KOPT-K1 (cell line): Measurements from ENCODE around the gene QRICH2.
"Not testable (repeated sequence)": the region's sequence is repeated elsewhere in the genome, so short reads cannot be mapped to it uniquely, and the experiment has no call there.

Source experiments
- H3K27ac ChIP-seq: fragments of 200-600 bp; sonication (generic); 2 replicates; pipeline ENCODE4 v1.5.1; 2016; ENCODE audit warnings: antibody characterized with exemption, mild to moderate bottlenecking, low read depth, low read length; ENCODE audit not compliant: poor library complexity, severe bottlenecking
- H3K36me3 ChIP-seq: fragments of 200-600 bp; sonication (generic); 2 replicates; pipeline ENCODE4 v1.5.1; 2017; ENCODE audit warnings: antibody characterized with exemption, mild to moderate bottlenecking, low read length, moderate library complexity; ENCODE audit not compliant: insufficient read depth
- H3K9me3 ChIP-seq: fragments of 200-600 bp; sonication (generic); 2 replicates; pipeline ENCODE4 v1.5.1; 2017; ENCODE audit warnings: antibody characterized with exemption, low read length, mild to moderate bottlenecking; ENCODE audit not compliant: insufficient read depth, poor library complexity, severe bottlenecking

QRICH2 gene

DNA sequence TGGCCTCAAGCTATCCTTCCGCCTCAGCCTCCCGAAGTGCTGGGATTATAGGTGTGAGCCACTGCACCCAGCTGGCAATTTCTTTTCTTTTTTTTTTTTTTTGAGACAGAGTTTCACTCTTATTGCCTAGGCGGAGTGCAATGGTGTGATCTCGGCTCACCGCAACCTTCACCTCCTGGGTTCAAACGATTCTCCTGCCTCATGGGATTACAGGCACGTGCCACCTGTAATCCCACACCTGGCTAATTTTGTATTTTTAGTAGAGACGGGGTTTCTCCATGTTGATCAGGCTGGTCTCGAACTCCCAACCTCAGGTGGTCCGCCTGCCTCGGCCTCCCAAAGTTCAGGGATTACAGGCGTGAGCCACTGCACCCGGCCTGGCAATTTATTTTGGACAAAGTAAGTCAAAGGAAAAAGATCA is 40.5 kb downstream of the QRICH2 start:
- H3K36me3 ChIP-seq: peaks cover 58% of the 10 kb centered on the region
- not testable (repeated sequence) for H3K9me3 ChIP-seq
- peak overlapping the region; percentile 84 for H3K27ac ChIP-seq

GRCh38 chr17:76267051-76267576 is 41.0 kb downstream of the QRICH2 start:
- Histone ChIP-seq H3K36me3 (peaks cover 58% of the 10 kb centered on the region), H3K27ac (peak overlapping the region; percentile 84), H3K9me3 (no peaks in the 10 kb centered on the region)

DNA sequence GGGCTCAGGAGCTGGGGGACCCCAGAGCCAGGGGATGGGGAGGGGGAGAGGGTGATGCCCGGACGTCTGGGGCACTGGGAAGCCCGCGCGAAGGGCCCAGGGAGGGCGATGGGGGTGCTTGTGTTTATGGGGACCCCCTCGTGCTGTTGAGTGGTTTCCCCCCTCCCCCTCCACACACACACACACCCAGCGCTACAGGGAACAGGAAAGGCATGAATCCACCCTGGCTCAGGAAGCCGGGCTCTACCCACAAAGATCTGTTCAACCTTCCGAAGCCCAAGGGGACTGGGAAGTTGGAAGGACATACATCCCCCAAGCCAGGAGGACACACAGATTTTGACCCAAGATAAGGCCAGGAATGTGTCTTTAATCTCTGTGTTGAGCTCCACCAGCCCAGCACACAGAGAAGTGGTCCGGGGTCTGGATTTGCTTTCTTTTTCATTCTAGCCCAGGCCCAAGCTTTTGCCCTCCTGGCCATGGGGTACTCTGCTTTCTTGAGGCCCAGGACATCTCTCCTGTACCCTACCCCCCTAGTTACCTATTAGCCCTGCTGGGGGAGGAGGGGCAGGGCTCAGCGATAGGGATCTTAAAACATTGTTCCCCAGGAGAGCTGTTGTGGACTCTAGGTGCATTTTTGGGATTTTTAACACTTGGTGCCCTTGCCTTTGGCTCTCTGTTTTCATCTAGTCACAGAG is 41.7 kb downstream of the QRICH2 start:
- H3K36me3 ChIP-seq: peaks cover 51% of the 10 kb centered on the region
- H3K27ac ChIP-seq: peak overlapping the region; percentile 84
- H3K9me3 ChIP-seq: no peaks in the 10 kb centered on the region

DNA sequence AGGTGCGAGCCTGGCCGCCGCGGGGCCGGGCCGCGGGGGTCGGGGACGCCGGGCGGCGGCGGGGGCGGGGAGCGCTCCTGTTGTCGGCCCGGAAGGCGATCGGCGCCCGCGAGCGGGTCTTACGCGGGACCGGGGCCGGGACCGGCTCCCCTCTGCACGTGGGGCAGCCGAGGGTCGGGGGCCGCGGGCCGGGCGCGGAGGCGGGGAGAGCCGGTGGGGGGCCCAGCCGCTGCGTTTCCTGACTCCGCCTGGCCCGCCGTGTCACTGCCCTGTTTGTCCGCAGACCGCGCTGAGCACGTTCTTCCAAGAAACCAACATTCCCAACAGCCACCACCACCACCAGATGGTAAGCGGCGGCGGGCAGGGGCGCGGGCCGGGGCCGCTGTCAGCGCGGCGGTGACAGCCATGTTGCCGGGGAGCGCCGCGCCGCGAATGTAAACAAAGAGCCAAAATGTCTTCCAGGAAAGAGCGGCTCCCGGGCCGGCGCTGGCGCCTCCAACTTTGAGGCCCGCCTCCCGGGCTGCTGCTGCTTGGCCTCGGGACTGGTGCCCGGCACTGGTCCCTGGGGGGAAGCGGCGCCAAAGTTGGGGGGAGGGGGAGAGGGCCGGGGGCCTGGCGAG is 42.3 kb downstream of the QRICH2 start:
- Histone ChIP-seq H3K9me3 (no peaks in the 10 kb centered on the region), H3K27ac (peak overlapping the region; percentile 84), H3K36me3 (peaks cover 45% of the 10 kb centered on the region)

DNA sequence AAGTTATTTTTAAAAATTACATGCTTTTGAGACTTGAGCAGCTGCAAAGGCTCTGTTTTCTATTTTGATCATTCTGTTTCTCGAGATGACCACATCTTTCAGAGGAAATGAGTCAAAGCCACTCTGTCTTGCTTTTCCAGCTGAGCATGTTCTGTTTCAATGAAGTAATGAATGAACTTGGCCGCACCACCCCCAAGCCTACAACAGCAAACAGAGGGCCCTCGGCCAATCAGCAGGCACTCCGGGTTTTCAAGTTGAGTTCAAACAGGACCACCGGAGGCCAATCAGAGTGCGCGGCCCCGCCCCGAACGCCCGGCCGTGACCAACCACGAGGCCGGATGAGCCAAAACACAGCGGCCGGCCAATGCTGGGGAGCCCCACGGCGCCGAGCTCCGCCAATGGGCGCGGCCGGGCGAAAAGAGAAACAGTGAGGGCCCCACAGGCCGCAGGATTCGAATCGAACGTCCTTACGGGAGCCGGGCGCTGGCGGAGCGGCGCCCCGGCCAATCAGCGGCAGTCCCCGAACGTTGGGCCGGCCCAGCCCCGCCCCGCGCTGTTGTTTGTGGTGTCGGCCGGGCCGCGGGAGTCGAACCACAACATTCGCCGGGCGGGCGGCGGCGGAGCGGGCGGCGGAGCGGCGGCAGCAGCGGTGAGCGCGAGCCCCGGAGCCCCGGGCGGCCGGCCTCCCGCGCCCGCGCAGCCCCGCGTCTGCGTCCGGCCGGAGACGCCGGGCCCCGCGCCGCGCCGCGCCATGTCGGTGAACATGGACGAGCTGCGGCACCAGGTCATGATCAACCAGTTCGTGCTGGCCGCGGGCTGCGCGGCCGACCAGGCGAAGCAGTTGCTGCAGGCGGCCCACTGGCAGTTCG is 43.1 kb downstream of the QRICH2 start, which contains the start of gene UBALD2:
TSS of gene UBALD2 (plus strand) at position 594 of the 869 bp plus-strand sequence. CDS start at position 752, 158 bp downstream.
- peaks cover 38% of the 10 kb centered on the region for H3K36me3 ChIP-seq
- H3K9me3 ChIP-seq: no peaks in the 10 kb centered on the region
- H3K27ac ChIP-seq: peak within 1 kb of the TSS; percentile 84

DNA sequence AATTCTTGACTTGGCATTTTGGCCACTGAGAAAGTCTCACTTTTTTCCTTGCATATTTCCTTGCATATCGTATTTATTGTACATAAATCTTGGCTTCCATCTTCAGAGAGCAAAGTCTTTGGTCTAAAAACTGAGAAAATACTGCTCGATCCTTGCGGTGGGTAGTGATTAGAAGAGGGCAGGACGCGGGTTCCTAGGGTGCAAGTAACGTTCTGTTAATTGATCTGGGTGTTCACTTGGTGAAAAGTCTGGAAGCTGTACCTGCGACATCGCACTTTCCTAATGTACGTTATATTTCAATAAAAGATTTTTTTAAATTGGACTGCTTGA is 43.7 kb downstream of the QRICH2 start:
- Histone ChIP-seq H3K9me3 (no peaks in the 10 kb centered on the region), H3K27ac (peak overlapping the region; percentile 68), H3K36me3 (peaks cover 32% of the 10 kb centered on the region)

- Histone ChIP-seq H3K27ac (peak overlapping the region; percentile 68), H3K9me3 (no peaks in the 10 kb centered on the region), H3K36me3 (peaks cover 27% of the 10 kb centered on the region)
Observed at GRCh38 chr17:76263896-76264295, 44.2 kb downstream of the QRICH2 start.

DNA sequence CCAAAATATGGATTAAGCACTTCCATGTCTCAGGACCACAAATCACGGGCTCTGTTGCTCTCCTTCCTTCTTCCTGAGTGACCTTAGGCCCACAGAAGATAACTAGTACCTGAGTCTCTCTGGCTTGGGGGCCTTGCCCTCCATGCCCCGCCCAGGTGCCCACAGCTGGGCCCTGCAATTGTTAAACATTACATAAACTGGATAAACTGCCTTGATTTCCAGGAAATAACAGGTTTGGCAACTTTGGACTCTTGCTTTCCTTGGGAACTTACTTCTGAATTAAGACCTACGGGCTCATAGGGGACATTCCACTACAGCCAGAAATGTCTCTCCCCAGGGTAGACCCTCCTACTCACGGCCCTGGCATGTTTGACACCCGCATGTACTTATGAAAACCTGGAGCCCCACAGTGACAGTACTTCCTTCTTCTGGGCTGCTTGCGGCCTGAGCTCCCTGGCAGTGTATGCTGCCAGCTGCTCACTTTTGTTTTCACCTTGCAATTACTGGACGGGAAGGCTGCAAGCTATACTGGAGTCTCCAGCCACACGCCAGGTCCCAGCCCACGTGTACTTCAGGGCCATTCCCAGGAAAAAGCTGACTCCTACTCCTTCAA is 45.2 kb downstream of the QRICH2 start:
- no peaks in the 10 kb centered on the region for H3K9me3 ChIP-seq
- peaks cover 17% of the 10 kb centered on the region for H3K36me3 ChIP-seq
- H3K27ac ChIP-seq: peak overlapping the region; percentile 68

GRCh38 chr17:76261421-76262215 is 46.5 kb downstream of the QRICH2 start:
- H3K36me3 ChIP-seq: peaks cover 5% of the 10 kb centered on the region; the same call in 1 of the 2 replicates
- H3K27ac ChIP-seq: peak overlapping the region; percentile 68
- H3K9me3 ChIP-seq: no peaks in the 10 kb centered on the region

DNA sequence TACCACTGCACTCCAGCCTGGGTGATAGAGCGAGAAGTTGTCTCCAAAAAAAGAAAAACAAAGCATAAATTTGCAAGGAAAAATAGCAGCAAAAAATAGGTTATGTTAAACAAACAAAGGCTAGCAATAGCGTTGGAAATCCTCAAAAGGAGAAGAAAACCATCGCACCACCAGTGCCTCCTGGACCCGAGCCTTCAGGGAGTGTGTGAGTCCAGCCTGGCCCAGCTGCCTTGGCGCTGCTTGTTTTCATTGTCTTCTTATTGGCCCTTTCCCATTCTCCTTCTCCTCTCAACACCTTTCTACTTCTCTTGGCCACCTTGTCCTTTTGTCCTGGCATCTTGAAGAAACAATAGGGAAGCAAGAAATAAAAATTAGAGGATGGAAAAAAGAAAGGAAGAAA is 47.4 kb downstream of the QRICH2 start:
- no peaks in the 10 kb centered on the region for H3K36me3 ChIP-seq
- no peak overlapping the region for H3K27ac ChIP-seq
- H3K9me3 ChIP-seq: no peaks in the 10 kb centered on the region

GRCh38 chr17:76260220-76260619 is 47.9 kb downstream of the QRICH2 start:
- Histone ChIP-seq H3K27ac (no peak overlapping the region), H3K36me3 (no peaks in the 10 kb centered on the region), H3K9me3 (no peaks in the 10 kb centered on the region)

DNA sequence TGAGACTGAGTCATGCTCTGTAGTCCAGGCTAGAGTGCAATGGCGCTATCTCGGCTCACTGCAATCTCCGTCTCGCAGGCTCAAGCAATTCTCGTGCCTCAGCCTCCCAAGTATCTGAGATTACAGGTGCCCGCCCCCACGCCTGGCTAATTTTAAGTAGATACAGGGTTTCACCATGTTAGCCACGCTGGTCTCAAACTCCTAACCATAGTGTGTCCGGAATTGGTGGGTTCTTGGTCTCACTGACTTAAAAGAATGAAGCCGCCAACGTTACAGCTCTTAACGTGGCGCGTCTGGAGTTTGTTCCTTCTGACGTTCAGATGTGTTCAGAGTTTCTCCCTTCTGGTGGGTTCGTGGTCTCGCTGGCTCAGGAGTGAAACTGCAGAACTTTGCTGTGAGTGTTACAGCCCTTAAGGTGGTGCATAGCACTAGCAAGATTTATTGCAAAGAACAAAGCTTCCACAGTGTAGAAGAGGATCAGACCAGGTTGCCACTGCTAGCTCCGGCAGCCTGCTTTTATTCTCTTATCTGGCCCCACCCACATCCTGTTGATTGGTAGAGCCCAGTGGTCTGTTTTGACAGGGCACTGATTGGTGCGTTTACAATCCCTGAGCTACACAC is 51.5 kb downstream of the QRICH2 start:
- H3K36me3 ChIP-seq, H3K9me3 ChIP-seq: not testable (repeated sequence)
- H3K27ac ChIP-seq: peak overlapping the region; percentile 49

DNA sequence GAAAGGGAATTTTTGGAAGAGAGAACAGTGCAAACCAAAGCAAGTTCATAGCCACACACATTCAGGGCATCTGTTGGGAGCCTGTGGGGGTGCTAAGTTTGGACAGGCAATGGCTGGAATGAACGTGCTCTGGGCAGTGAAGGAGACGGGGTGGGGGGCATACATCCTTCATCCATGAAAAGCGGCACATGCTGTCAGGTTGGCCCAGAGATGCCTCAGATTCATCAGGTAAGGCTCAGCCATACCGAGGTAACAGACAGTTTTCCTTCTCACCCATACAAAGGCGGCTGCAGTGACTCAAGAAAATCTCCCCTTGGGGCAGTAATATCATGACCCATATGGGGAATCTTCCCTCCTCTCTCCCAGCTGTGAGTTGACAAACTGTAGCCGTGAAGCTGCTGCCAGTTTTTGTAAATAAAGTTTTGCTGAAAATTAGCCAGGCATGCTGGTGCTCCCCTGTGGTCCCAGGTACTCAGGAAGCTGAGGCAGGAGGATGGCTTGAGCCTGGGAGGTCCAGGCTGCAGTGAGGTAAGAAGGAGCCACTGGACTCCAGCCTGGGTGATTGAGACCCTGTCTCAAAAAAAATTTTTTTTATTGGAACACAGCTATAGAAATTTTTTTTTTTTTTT is 52.2 kb downstream of the QRICH2 start:
- Histone ChIP-seq H3K9me3 (no peaks in the 10 kb centered on the region), H3K27ac (peak overlapping the region; percentile 49), H3K36me3 (no peaks in the 10 kb centered on the region)
